Activated T-helper 1 cell treated with anti-CD3 and anti-CD28 coated beads, Interleukin-2, amount 50 U/mL, for 16 hours (primary cell): ENCODE data around the gene NDUFS8.

Source experiments
- DNase-seq, 2 donors: peaks; one replicate each; pipeline ENCODE4 v3.0.0-alpha.2; 2020; ENCODE audit warnings: low read depth in 1 of 2, low spot score in 1 of 2

Gene NDUFS8

GRCh38 chr11:68076371-68077042 is 46.0 kb downstream of the NDUFS8 start:
- no peak for DNase-seq

GRCh38 chr11:68077617-68078582 is 47.4 kb downstream of the NDUFS8 start:
- no peak for DNase-seq

GRCh38 chr11:68080860-68081259 is 50.4 kb downstream of the NDUFS8 start:
- DNase-seq = no peak

GRCh38 chr11:68081691-68082090 is 51.2 kb downstream of the NDUFS8 start:
- DNase-seq = no peak

GRCh38 chr11:68082481-68082880 is 52.0 kb downstream of the NDUFS8 start:
- DNase-seq = no peak

- DNase-seq = no peak
Observed at GRCh38 chr11:68083517-68083916, 53.0 kb downstream of the NDUFS8 start.
